Thymus (tissue), 11 donors: ENCODE results near the gene PRLR. TPM values are rescaled to one million over a fixed set of nuclear protein-coding genes. Genes with fewer than 3 reads are reported as not detected.
"Not testable (repeated sequence)": the region's sequence is repeated elsewhere in the genome, so short reads cannot be mapped to it uniquely, and the experiment has no call there.

Source experiments
- DNase-seq, 9 donors: peaks; one replicate each; pipeline ENCODE4 v3.0.0-alpha.2; 2013; ENCODE audit warnings: low spot score in 9 of 9, low read depth in 6 of 9, missing footprints in 1 of 9
- H3K27ac ChIP-seq, 2 donors: one replicate each; pipeline ENCODE4 v1.5.1; 2013; ENCODE audit warnings: control low read depth in 1 of 2, low read depth in 1 of 2, low read length in 1 of 2, mild to moderate bottlenecking in 1 of 2, moderate library complexity in 1 of 2
- H3K27me3 ChIP-seq, 2 donors: one replicate each; pipeline ENCODE4 v1.5.1; 2013; ENCODE audit warnings: low read length in 1 of 2; ENCODE audit not compliant: control insufficient read depth in 2 of 2, insufficient read depth in 1 of 2
- H3K36me3 ChIP-seq, 2 donors: one replicate each; pipeline ENCODE4 v1.5.1; 2013; ENCODE audit warnings: low read length in 1 of 2, mild to moderate bottlenecking in 1 of 2, moderate library complexity in 1 of 2; ENCODE audit not compliant: control insufficient read depth in 2 of 2, insufficient read depth in 2 of 2
- H3K4me1 ChIP-seq, 2 donors: one replicate each; pipeline ENCODE4 v1.5.1; 2013; ENCODE audit warnings: low read length in 2 of 2; ENCODE audit not compliant: control insufficient read depth in 2 of 2, insufficient read depth in 2 of 2
- H3K4me3 ChIP-seq, 2 donors: one replicate each; pipeline ENCODE4 v1.5.1; 2013; ENCODE audit warnings: low read length in 2 of 2, control low read depth in 1 of 2, mild to moderate bottlenecking in 1 of 2
- H3K9me3 ChIP-seq, 2 donors: one replicate each; pipeline ENCODE4 v1.5.1; 2013; ENCODE audit warnings: low read length in 1 of 2, mild to moderate bottlenecking in 1 of 2; ENCODE audit not compliant: control insufficient read depth in 2 of 2, insufficient read depth in 1 of 2
- WGBS: extraction: QIAGEN DNeasy Blood & Tissue Kit; methylation state at CpG from one replicate; pipeline ENCODE4 v1.1.7; 2013; 5-methylcytosine and 5-hydroxymethylcytosine counted together
- polyA plus RNA-seq: library from polyadenylated mRNA; stranded (reverse); fragments of 200-250 nt; gene quantifications from one replicate; pipeline ENCODE4 v1.2.3, GENCODE V29; 2013
- total RNA-seq: library from RNA; stranded (reverse); fragments of 120-200 nt; gene quantifications from one replicate; pipeline ENCODE4 v1.2.4, GENCODE V29; 2013
- donor health status: healthy.

Gene PRLR
- total and polyA plus RNA-seq, 2 donors: 0.75 to 1.7 TPM

- Histone ChIP-seq H3K27me3 (no peaks in the 10 kb centered on the region), H3K9me3 (no peaks in the 10 kb centered on the region), H3K4me3 (no peak within 1 kb of the TSS), H3K4me1 (no peaks in the 10 kb centered on the region), H3K27ac (no peak within 1 kb of the TSS), H3K36me3 (no peaks in the 10 kb centered on the region)
- no peak for DNase-seq
- WGBS: 86% methylated on average over 8 of the region's 8 CpGs
These were observed 182.4 kb downstream of the PRLR start, which contains the start of gene AGXT2 for GRCh38 chr5:35047785-35048404. TSS of gene AGXT2 (minus strand) at chr5:35047949. CDS start at chr5:35047892, 57 bp downstream.

DNA sequence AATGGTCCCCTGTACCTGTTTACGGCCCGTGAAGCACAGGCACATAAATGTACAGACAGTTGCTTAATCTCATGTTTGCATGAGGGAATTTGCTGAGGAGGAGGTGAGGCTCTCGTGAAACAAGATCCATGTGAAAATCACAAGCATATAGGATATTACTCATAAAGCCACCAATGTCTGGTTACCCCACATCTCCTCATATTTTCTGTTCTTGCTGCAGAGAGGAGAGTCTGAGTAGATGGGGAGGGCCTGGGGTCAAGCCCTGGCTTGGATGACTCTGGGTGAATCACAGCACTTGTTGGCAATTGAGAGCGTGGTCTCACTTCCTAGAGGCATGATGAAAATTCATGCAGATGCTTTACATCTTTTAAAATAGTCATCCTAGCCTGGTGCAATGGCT is 183.5 kb downstream of the PRLR start:
- no peak overlapping the region for H3K27ac ChIP-seq
- H3K4me3 ChIP-seq: no peak overlapping the region
- WGBS: 91% methylated on average over 4 of the region's 4 CpGs
- no peak for DNase-seq
- H3K27me3 ChIP-seq: no peaks in the 10 kb centered on the region
- H3K36me3 ChIP-seq: no peaks in the 10 kb centered on the region
- no peaks in the 10 kb centered on the region for H3K9me3 ChIP-seq
- no peaks in the 10 kb centered on the region for H3K4me1 ChIP-seq

- 59% methylated on average over 1 of the region's 1 CpG for WGBS
- H3K36me3 ChIP-seq: no peaks in the 10 kb centered on the region
- no peaks in the 10 kb centered on the region for H3K4me1 ChIP-seq
These were observed 185.0 kb downstream of the PRLR start for GRCh38 chr5:35045280-35045679.

DNA sequence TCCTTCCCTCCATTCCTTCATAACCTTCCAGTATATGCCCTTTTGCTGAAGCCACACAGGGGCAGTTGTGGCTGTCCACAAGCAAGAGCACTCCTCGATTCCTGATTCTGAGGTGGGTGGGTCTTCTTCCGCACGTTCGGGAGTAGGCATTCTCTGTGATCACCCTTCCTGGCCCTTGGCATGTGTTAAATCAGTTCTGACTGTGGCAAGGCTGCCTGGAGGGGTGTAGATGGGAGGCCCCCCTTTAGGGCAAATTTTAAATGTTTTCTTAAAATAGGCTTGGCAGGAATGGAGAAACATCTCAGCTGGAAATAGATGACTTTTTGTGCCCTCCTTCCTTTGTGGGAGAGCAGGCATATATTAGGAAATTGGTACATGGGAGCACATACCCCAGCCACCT is 185.6 kb downstream of the PRLR start:
- Histone ChIP-seq H3K4me1 (no peaks in the 10 kb centered on the region), H3K9me3 (no peaks in the 10 kb centered on the region), H3K36me3 (no peaks in the 10 kb centered on the region), H3K4me3 (no peak overlapping the region), H3K27me3 (no peaks in the 10 kb centered on the region), H3K27ac (no peak overlapping the region)
- 84% methylated on average over 4 of the region's 4 CpGs for WGBS
- no peak for DNase-seq

More at GRCh38 chr5:35045280-35045679, 185.0 kb downstream of the PRLR start:
- no peak overlapping the region for H3K4me3 ChIP-seq
- no peak for DNase-seq
- H3K27ac ChIP-seq: no peak overlapping the region
- H3K27me3 ChIP-seq: no peaks in the 10 kb centered on the region
- H3K9me3 ChIP-seq: no peaks in the 10 kb centered on the region

DNA sequence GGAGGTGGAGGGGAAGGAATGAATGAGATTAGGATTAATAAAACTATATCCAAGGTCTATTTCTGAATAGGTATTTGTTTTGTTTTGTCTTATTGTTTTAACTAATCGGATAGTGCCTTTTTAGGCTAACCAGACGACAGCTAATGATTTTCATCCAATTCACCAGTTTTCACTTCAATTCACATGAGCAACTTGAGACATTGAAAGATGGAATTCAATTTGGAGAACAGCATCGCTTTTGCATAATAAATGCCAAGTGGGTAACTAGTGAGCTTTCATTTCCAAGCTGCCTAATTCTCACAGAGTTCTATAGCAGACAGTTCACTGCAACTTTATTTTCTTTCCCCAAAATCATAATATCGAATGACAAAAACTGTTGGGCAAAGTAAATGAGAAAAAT is 187.5 kb downstream of the PRLR start:
- H3K4me1 ChIP-seq: no peaks in the 10 kb centered on the region
- WGBS: 93% methylated on average over 4 of the region's 4 CpGs

DNA sequence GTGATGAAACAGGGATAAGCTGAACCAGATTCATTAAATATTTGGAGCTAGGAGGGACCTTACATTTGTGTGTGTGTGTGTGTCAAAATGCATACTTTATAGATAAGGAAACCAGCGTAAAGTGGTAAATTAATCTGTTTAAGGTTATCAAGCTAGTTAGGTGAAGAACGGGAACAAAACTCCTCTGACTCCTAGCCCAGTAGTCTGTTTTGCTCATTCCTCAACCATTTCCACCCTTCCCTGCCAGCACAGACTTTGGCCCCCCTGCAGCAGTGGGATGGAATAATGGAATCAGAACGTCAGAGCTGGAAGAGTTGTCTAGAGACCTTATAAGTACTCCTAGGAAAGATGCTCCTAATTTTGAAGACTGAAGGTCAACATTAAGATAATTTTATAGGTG is 189.0 kb downstream of the PRLR start:
- WGBS: 83% methylated on average over 3 of the region's 3 CpGs
- H3K36me3 ChIP-seq: no peaks in the 10 kb centered on the region

More for the DNA sequence above, 187.5 kb downstream of the PRLR start:
- Histone ChIP-seq H3K27me3 (no peaks in the 10 kb centered on the region), H3K27ac (no peak overlapping the region), H3K36me3 (no peaks in the 10 kb centered on the region), H3K9me3 (no peaks in the 10 kb centered on the region), H3K4me3 (no peak overlapping the region)
- DNase-seq: no peak

DNA sequence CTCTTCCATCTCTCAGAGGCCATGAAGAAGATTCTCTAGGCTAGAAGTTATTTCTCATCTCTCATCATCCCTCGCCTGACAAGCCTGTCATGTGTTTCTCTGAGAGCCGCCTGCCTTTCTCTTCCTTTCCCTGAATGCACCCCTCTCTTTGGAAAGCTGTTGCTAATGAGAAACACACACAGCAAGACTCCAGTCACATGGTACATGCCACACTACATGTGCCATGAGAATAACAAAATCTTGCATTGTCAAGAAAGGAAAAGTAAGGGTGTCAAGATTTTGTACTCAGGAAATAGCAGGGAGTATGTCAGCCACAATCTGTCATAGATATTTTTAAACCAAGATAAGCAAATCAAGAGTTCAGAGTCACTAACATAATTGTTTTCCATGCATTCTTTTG is 191.4 kb downstream of the PRLR start:
- Histone ChIP-seq H3K9me3 (no peaks in the 10 kb centered on the region), H3K4me1 (no peaks in the 10 kb centered on the region), H3K36me3 (no peaks in the 10 kb centered on the region), H3K4me3 (no peak overlapping the region), H3K27me3 (no peaks in the 10 kb centered on the region), H3K27ac (no peak overlapping the region)
- no peak for DNase-seq
- WGBS: 90% methylated on average over 2 of the region's 2 CpGs

More for the DNA sequence above, 189.0 kb downstream of the PRLR start:
- no peak for DNase-seq
- H3K9me3 ChIP-seq: no peaks in the 10 kb centered on the region
- no peaks in the 10 kb centered on the region for H3K4me1 ChIP-seq
- H3K4me3 ChIP-seq: no peak overlapping the region
- H3K27ac ChIP-seq: no peak overlapping the region
- H3K27me3 ChIP-seq: no peaks in the 10 kb centered on the region

DNA sequence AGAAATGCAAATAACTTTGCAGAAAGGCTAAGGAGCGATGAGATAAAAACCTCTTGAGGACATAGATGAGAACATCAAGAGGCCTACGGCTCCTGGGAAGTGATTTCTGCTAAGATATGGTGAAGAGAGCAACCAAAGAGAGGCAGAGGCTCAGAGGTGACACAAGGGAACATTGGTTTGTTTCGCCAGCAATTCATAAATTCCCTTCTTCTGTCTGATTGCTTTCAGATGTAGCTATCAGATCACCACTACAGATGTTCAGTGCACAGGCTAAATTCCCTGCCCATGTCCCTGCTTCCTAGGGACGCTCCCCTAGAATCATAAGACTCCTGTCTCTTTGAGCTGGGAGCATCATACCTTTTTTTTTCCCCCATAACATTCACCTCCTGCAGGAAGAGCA is 193.8 kb downstream of the PRLR start:
- WGBS: 92% methylated on average over 4 of the region's 4 CpGs

DNA sequence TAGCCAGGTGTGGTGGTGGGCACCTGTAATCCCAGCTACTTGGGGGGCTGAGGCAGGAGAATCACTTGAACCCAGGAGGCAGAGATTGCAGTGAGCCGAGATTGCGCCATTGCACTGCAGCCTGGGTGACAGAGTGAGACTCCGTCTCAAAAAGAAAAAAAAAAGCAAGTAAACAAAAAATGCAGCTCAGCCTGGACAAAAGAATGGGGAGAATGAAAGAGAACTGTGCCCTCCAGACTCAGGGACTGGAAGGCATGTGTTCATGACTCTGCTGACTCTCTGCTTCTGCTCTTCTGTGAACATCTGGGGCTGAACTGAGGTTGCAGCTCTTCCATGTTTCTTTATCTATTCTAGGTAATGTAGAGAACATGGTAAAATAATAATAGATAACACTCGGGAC is 194.4 kb downstream of the PRLR start:
- 89% methylated on average over 4 of the region's 4 CpGs for WGBS

More for the DNA sequence above, 193.8 kb downstream of the PRLR start:
- no peaks in the 10 kb centered on the region for H3K9me3 ChIP-seq
- no peak overlapping the region for H3K27ac ChIP-seq
- no peak for DNase-seq
- H3K36me3 ChIP-seq: no peaks in the 10 kb centered on the region
- H3K4me3 ChIP-seq: no peak overlapping the region
- H3K27me3 ChIP-seq: no peaks in the 10 kb centered on the region
- no peaks in the 10 kb centered on the region for H3K4me1 ChIP-seq

More for the DNA sequence above, 194.4 kb downstream of the PRLR start:
- H3K9me3 ChIP-seq, H3K27me3 ChIP-seq, DNase-seq, H3K36me3 ChIP-seq, H3K4me3 ChIP-seq, H3K27ac ChIP-seq, H3K4me1 ChIP-seq: not testable (repeated sequence)
